Activated naive CD8-positive, alpha-beta T cell treated with anti-CD3 and anti-CD28 coated beads for 36 hours (primary cell): ENCODE data around the gene TPP2. TPM values are rescaled to one million over a fixed set of nuclear protein-coding genes. Genes with fewer than 3 reads are reported as not detected.

Experiments used
- total RNA-seq, 2 experiments: library from RNA; stranded (reverse); gene quantifications; one replicate each; pipeline ENCODE4 v1.2.3, GENCODE V29; 2021

The TPP2 gene
- total RNA-seq, 2 experiments from 2014 or later = 78.4 to 84.0 TPM

Other genes with a start within 250 kb of the TPP2 start
- gene FGF14, start 194.9 kb upstream of the TPP2 start, total RNA-seq = not detected
- not detected for gene METTL21C, start 98.1 kb downstream of the TPP2 start, total RNA-seq
- gene TEX30, start 176.8 kb downstream of the TPP2 start, total RNA-seq = 10 to 100 TPM; 42.3 to 44.8 TPM
- 1 to 10 TPM; 7.2 to 8.1 TPM for gene POGLUT2, start 202.0 kb downstream of the TPP2 start, total RNA-seq
- 10 to 100 TPM; 12.9 to 13.5 TPM for gene BIVM, start 202.1 kb downstream of the TPP2 start, total RNA-seq
- gene ERCC5, start 249.0 kb downstream of the TPP2 start, total RNA-seq = 10 to 100 TPM; 67.4 to 67.5 TPM